GM19452 (cell line): Measurements from ENCODE around the gene SBF2.
"Not testable (repeated sequence)": the region's sequence is repeated elsewhere in the genome, so short reads cannot be mapped to it uniquely, and the experiment has no call there.

Experiments
- ATAC-seq: cut with Tn5 transposase; IDR thresholded peaks from one replicate; pipeline ENCODE4 v1.9.1; 2021; ENCODE audit not compliant: unreplicated experiment

SBF2 gene

GRCh38 chr11:10075141-10075540, 218.9 kb downstream of the SBF2 start:
- no peak for ATAC-seq

GRCh38 chr11:10072841-10073240, 221.2 kb downstream of the SBF2 start:
- ATAC-seq = no peak

- ATAC-seq = no peak
These were observed 221.9 kb downstream of the SBF2 start for GRCh38 chr11:10072142-10072541.

GRCh38 chr11:10067629-10068300, 226.3 kb downstream of the SBF2 start:
- no peak for ATAC-seq

- no peak for ATAC-seq
These were observed 227.6 kb downstream of the SBF2 start for GRCh38 chr11:10066441-10066840.

- no peak for ATAC-seq
These were observed 229.2 kb downstream of the SBF2 start for GRCh38 chr11:10064828-10065227.

- ATAC-seq = no peak
These were observed 235.7 kb downstream of the SBF2 start for GRCh38 chr11:10058356-10058755.

GRCh38 chr11:10051868-10052586, 242.0 kb downstream of the SBF2 start:
- ATAC-seq = no peak

GRCh38 chr11:10050561-10050960, 243.5 kb downstream of the SBF2 start:
- no peak for ATAC-seq

- ATAC-seq = no peak
These were observed 244.3 kb downstream of the SBF2 start for GRCh38 chr11:10049756-10050155.

GRCh38 chr11:10048350-10048749, 245.7 kb downstream of the SBF2 start:
- no peak for ATAC-seq

- no peak for ATAC-seq
These were observed 249.4 kb downstream of the SBF2 start for GRCh38 chr11:10044618-10045017.

GRCh38 chr11:10042699-10043098, 251.3 kb downstream of the SBF2 start:
- ATAC-seq = no peak

GRCh38 chr11:10041748-10042446, 252.1 kb downstream of the SBF2 start:
- no peak for ATAC-seq

GRCh38 chr11:10041332-10041731, 252.7 kb downstream of the SBF2 start:
- ATAC-seq = no peak

GRCh38 chr11:10038521-10039302, 255.3 kb downstream of the SBF2 start:
- no peak for ATAC-seq

- ATAC-seq = not testable (repeated sequence)
These were observed 258.1 kb downstream of the SBF2 start for GRCh38 chr11:10035932-10036331.

- ATAC-seq = no peak
These were observed 261.1 kb downstream of the SBF2 start for GRCh38 chr11:10032935-10033334.

- no peak for ATAC-seq
These were observed 263.9 kb downstream of the SBF2 start for GRCh38 chr11:10030122-10030490.

- ATAC-seq = no peak
These were observed 264.5 kb downstream of the SBF2 start for GRCh38 chr11:10029386-10030121.

- ATAC-seq = no peak
These were observed 267.5 kb downstream of the SBF2 start for GRCh38 chr11:10026514-10026913.
